NCI-H748 (cell line): ENCODE measurements around the gene NELL2.

ENCODE experiments used
- DNase-seq: peaks from one replicate; lab custom pipeline; 2025; ENCODE audit not compliant: unreplicated experiment; lab: John Stamatoyannopoulos, UW

The NELL2 gene

DNA sequence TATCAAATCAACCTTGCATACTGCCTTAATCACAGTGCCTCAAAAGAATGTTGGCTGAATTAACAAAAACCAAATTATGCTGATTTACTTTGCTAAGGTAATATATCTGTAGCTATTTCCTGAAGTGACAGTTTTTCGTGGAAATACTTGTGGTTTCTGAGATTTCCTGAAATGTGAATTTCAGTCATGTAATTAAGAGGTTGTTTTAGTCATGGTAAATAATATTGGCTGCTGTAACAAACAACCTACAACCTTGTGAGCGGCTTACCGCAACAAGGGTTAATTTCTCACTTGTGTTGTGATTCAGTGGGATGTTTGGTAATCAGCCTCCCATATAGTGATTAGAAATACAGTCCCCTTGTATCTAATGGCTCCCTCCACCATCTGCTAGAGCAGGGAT, 387.9 kb downstream of the NELL2 start:
- no peak for DNase-seq

DNA sequence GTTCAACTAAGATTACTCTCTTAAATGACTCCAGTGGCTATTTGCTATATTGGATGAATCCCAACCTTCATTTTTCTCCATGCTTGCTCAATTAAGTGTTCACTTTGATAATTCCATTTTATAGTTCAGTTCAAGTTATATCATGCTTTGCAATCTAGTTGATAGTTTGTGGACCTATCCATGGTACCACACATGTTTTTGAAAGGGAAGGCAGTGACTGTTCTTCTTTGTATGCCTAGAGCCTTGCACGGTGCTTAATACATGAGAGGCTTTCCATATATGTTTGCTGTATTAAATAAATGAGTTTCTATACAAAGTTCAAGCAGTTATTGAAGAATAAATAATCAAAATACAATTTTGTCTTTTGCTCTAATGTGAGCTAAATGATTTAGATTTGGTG, 391.3 kb downstream of the NELL2 start:
- DNase-seq, result no peak

DNA sequence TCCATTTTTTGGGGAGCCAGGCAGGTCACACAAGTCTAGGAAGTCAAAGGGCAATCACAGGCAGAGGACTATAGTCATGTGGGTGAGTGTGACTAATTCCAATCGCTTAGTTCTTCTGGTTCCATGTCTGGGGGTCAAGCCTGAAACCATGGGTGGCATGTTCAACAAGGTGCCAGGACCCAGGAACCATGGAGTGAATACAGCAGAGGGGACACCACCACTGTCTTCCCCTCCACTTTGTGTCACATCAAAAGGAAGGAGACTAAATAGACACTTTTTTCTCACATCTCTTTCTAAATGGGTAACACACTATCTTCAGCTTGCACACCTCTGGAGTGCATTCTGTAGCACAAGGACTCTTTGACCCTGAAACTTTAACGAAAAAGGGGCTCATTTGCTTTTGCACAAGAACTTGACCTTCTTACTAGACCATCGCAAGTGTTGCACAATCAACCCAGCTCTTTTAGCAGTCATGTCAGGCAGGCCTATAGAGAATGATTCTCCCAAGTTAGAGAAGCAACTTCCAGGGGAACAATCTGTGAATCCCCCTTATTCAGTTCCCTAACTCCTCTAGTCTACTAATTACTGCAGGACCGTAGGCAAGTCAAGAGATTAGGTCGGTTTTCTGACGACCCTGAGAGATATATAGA, 398.7 kb downstream of the NELL2 start:
- DNase-seq, result no peak

DNA sequence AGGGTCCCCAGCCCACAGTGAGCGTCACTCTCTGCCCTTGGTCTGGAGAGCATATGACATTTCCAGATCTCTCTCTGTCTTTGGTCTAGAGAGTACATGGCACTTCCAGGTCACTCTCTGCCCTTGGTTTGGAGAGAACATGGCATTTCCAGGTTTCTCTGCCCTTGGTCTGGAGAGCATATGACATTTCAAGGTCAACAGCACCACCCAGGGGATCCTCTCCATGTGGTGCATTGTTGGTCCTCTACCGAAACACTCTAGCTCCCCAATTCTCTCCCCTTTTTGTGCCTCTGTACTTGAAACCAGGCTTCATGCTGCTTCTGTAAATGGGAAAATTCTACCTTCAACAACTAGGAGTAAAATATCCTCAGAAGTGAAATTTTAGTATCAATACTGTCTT, 399.4 kb downstream of the NELL2 start:
- DNase-seq, result no peak

DNA sequence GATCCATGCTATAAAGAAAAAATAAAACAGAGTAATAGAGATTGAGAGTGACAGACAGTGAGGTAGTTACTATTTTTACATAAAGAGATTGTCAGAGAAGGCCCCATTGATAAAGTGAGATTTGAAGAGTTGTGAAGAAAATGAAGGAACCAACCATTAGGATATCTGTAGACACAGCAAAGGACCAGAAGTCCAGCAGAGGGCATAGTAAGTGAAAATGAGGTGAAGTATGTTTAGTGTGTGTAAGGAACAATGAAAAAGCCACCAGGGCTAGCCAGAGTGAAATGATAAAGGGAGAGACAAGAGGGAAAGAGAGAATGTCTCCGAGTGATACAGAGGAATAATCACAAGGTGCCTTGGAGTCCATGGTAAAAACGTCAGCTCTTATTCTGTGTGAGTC, 411.0 kb downstream of the NELL2 start:
- DNase-seq, result no peak

DNA sequence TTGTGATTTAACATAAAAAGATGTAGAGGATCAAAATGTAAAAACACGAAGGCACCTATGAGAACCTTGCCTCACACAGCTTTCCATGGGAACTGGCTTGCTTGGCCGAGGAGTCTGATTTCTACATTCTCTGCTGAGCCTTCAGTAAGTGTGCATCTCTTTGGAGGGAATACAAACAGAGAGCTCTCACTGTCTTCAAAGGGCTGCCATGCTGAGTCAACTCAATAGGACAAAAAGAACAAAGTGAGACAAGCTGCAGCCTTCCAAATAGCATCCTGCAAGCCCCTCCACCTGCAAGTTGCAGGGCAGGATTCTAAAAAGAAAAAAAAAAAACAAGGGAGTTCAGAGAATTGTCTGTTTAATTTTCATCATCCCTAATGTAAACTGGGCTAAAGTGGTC, 411.9 kb downstream of the NELL2 start:
- DNase-seq, result no peak

DNA sequence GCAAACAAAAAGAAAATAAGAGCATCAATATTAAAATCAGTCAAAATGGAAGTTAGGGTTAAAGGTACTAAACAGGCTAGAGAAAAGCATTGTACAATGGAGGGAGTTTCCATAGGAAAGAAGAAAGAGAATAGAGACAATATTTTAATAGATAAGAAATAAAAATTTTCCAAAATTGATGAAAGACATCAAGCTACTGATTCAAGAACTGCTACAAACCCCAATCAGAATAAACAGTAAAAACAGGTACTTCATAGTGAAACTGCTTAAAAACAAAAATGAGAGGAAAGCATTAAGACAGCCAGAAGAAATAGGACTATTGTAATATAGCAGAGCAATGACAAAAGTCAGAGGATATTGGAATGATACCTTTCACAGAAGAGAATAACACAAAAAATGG, 413.4 kb downstream of the NELL2 start:
- DNase-seq, result no peak

DNA sequence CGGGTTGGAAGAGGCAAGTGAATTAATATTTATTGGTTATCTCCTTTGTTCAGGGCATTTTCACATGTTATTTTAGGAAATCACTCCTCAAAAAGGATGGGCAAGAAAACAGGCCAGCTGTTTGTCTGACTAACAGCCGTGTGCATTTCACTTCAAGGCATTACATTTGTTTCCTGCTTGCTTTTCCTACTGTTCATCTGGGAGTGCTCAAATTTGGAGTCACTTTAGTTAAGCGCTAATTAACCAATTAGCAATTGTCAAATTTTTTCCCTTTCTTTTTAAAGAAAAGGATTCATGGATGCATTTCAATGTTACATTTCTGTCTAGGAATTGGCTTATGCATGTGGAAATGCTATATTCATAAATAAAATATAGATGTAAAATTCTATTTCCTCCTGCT, 415.9 kb downstream of the NELL2 start:
- no peak for DNase-seq

DNA sequence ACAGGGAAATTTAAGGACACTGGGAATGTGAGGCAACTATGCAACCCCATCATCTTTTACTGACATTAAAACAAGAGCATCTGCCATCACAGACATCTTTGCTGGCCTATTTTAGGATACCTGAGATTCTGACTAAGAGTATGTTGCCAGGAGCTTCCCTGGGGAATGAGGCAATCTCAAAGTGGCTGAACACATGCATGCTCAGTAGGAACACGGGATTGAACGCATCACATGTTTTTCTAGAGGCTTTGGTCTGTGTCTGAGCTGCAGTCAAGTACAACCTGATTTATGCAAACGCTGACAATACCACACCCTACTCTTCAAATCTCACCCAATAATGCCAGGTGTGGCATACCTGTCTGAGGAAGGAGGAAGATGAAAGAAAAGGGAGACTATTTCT, 416.5 kb downstream of the NELL2 start:
- DNase-seq, result no peak
